Activated T-cell treated with anti-CD3 and anti-CD28 coated beads for 48 hours (primary cell): ENCODE results near the gene TBC1D5.
"Not testable (repeated sequence)": the region's sequence is repeated elsewhere in the genome, so short reads cannot be mapped to it uniquely, and the experiment has no call there.

Experiments
- DNase-seq: peaks from one replicate; pipeline ENCODE4 v3.0.0-alpha.2; 2020; ENCODE audit warnings: low read depth

TBC1D5 gene

DNA sequence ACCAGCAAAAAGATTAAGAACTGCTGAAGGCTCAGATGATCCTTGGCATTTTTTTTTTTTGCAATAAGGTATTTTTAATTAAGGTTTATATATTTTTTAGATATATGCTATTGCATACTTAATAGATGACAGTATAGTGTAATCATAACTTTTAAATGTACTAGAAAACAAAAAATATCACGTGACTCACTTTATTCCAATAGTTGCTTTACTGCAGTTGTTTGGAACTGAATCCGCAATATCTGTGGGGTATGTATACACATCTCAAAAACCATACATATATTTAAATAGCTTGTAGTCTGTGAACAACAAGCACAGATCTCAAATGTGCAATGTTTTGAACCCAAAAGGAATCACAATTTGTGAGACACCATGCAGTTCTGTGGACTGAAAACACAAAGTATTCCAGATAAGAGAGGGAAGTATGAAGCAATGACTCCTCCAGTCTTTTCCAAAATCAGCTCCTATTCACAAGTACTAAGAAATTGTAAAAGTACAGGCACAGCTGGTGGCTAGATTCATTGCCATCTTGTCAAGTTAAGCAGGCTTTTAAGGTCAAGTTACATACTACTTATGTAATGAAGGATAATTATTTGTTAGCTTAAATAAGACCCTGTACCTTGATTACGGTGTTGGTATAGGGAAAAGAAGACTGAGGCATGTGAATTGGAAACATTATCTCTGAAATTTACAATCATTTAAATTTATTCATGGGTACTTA lies 331.1 kb downstream of the TBC1D5 start:
- DNase-seq = no peak

DNA sequence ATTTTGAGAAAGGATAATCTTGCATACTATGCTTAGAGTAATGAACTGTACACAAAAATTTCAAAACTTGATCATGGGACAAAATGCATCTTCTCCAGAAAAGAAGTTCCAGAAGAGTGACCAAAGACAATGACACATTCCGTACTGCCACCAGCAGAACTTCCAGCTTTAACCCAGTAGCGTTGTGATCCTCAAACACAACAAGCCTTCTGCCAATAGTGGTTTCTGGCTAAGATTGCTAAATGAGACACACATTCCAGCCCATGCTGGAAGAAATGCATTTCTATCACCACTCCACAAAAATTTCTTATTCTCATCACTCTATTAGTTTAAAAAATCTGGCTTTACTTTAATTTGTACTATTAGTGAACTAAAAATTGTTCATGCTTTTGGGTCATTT lies 334.9 kb downstream of the TBC1D5 start:
- DNase-seq = no peak

DNA sequence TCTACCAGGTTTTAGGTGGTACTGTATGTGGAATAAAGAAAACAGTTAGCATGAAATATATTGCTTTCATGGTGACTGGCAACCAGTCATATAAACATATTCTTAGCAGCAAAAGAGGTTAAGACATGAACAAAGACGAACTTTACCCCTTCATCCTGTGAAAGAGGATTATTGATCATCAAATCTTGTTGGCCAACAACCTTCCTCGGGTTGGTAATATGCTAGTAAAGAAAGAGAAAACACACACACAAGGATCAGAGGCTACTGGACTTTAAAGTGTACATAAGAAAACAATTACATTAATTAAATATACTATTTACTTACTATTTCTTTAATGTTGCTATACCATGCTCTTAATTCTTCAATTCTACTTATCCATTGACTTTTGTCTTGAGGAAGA lies 337.9 kb downstream of the TBC1D5 start:
- no peak for DNase-seq

DNA sequence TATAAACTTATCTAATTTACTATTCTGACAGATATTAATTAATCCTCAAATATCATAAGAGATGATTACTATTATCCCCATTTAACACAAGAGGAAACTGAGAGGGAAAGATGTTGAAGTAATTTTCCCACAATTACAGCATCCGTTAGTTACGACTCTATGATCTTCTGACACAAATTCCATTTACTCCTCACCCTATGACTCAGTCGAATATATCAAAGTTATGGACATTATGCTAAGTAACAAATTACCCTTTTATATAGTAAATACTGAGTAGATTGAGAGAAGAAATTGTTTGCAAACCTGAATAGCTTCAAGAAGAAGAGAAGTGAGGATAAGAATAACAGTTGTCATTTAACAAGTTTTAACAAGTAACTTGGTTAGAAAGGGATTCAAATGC lies 340.0 kb downstream of the TBC1D5 start:
- no peak for DNase-seq

DNA sequence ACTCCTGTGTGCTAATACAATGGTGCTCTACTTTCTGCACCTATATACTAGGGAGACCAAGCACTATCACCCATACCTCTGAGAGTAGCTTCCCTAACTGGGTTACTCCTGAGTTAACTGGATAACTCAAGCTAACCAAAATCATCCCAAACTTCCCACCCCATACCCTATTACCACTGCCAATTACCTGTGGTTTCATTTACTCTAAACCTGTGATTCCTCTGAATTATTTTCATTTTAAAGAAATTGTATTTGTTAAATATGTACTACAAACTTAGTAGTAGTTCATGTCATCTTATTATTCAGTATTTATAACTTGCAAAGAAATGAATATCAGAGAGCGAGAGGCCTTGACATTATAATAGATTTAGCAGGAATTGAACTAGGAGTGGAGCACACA lies 340.5 kb downstream of the TBC1D5 start:
- no peak for DNase-seq

DNA sequence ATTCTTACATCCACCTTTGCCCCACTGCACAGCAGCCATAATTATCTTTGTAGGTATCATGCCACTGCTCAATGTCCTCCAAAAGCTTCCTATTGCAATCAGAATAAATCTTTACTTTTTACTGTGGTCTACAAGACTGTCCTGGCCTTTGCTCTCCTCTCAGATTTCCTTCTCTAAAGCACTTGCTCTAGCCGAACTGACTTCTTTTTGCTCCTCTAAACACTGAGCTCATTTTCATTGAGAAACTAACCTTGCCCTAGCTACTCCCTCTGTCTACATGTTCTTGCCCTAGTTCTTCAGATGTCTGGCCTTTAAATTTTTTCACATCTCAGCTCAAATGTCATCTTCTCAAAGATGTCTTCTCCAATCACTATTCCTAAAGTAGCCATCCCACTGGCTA lies 342.8 kb downstream of the TBC1D5 start:
- DNase-seq = no peak

DNA sequence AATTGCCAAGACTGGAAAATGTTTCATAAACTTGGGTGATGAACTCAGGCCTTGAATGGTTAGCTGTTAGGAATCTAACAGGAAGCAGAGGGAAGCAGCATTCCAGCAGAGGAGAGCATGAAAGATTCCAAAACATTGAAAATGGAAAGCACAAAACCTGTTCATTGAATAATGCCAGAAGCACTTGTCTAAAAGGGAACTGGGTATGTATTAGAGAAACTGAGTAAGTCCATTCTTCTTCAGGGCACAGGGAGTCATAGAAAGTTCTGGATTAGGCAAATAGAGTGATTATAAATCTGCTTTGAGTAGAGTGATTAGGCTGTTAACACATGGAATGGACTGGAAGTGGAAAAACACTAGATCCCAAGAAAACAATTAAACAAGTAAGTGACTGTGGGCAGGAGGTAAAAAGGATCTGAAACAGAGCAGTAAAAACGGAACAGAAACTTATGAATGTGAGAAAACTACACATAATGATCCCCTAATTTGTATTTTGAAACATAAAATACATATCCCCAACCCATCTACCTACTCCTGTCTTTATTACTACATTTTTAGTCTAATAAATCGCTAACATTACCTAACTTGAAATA lies 343.4 kb downstream of the TBC1D5 start:
- no peak for DNase-seq

DNA sequence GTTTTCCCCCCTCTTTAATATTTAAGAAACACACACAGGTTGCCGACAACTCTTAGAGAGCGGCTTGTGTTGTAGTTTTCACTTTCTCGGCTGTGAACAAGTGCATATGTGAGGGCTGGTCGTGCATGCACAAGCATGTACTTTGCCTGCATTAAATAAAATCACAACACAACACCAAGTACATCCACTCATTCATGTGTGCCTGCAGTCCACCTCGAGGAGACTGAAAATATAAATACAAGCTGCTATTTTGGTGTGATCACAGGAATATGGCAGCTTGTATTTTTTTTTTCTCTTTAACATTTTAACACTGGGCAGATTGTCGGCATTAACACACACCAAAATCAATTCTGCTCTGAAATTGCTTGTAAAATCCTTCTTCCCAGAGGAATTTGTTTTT lies 346.4 kb downstream of the TBC1D5 start:
- DNase-seq = no peak

DNA sequence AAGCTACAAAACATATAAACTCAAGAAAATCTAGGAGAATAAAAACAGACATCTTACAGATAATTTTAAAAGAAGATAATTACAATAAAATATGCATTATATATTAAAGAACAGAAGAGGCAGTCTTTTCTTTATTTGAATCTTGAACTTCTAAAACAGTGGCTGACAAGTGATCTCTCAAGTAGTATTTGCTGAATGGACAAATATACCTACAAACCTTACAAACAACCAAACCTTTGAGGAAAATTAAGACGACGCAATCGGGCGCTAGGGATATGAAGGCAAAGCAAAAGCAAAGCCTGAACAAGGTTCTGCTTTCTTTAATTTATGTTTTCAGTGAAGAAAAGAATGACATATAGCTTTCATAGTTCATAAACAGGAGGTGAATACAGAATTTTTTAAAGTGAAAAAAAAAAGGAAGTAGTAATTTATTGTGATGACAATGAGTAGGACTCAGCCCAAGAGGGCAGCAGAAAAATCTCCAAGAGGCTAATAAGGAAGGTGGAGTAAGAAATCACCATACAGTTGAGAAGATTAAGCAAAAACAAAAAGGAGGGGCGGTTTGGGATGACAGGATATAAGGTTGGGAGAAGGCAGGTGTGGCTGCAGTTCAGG lies 347.8 kb downstream of the TBC1D5 start:
- DNase-seq = no peak

DNA sequence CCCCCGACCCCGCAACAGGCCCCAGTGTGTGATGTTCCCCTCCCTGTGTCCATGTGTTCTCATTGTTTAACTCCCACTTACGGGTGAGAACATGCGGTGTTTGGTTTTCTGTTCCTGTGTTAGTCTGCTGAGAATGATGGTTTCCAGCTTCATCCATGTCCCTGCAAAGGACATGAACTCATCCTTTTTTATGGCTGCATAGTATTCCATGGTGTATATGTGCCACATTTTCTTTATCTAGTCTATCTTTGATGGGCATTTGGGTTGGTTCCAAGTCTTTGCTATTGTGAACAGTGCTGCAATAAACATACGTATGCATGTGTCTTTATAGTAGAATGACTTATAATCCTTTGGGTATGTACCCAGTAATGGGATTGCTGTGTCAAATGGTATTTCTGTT lies 349.9 kb downstream of the TBC1D5 start:
- not testable (repeated sequence) for DNase-seq

DNA sequence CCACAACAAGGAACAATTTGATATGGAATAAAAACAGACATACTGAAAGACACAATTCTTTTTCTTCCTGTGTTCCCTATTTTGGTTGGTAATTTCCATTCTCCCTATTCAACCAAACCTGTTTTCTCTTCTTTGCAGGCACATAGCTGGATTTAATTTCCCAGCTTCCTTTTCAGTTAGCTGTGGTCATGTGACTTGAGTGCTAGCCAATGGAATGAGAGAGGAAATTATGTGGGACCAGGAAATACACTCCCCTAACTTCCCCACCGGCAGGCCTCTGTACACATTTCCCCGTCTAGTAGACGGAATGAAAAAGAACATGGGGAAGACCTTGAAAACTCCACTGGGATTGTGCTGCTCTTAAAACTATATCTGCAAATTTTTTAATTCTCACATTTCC lies 351.6 kb downstream of the TBC1D5 start:
- DNase-seq = no peak

DNA sequence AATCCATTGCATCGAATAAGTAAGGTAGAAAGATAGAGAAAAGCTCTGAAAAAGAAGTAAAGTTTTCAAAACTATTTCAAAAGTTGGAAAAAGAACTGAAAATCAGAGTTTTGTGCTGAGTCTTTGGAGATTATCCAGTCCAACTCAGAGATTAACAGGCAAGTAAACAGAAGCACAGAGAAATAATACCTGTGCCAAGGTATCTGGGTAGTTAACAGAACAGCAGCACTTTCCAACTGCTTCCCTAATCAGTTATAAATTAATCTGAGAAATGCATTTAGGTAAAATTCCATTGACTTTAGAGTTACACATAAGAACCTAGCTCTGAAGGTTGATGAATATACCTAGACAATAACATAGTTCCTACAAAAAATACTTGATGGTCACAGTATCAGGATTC lies 355.3 kb downstream of the TBC1D5 start:
- DNase-seq = no peak

DNA sequence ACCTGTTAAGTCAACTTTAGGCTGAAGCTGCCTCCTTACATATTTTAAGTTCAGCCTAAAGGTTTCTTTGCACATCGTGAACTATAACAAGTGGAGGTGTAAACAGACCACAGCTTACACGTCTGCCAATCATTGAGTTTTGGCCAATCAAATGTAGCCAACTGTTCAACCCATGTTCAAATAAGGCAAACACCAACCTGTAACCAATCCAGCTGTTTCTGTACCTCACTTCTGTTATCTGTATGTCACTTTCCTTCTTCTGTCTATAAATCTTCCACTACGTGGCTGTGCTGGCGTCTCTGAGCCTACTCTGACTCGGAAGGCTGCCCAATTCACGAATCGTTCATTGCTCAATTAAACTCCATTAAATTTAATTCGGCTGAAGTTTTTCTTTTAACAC lies 356.0 kb downstream of the TBC1D5 start:
- DNase-seq = no peak

DNA sequence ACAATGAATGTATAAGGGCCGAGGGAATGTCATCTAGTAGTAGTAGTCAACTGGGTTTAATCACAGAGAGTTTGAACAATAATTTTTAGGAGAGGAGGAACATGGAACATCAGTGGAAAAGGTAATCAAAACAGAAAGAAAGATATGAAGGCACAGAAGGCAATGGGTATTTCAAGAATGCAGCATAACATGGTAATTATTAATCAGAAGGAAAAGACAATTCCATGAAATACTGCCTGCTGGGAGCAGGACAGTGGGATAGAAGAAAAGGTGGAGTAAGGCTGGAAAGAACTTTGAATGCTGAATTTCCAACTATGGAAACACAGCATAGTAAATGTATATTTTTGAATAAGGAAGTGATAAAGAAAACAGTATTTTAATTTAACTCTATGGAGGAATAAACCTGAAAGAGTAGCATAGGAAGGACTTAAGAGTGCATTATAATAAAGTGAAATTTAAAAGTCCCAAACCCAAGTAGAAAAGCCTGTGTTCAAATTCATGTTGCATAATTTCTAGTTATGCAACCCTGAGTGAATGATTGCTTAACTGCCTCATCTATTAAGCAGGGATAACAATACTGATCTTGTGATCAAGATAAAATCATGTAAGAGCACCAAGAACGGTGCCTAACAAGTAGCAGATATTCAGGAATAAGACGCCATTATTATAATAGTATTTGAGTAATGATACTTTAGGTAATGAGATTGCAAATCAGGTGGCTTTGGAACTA lies 357.7 kb downstream of the TBC1D5 start:
- DNase-seq = no peak

DNA sequence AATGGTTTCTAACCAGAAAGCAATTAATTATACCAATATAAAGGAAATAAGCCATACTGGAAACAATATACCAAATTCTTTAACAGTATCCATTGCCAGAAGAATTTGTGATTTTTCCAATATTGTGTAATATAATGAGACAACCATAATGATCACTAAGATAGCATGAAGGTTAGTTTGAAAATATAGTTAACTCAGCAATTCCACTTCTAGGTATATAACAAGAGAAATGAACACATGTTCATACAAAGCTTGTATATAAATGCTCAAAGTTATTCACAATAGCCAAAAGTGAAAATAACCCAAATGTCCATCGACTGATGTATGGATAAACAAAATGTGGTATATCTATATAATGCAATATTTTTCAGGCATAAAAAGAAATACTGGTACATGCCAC lies 369.1 kb downstream of the TBC1D5 start:
- DNase-seq = no peak

DNA sequence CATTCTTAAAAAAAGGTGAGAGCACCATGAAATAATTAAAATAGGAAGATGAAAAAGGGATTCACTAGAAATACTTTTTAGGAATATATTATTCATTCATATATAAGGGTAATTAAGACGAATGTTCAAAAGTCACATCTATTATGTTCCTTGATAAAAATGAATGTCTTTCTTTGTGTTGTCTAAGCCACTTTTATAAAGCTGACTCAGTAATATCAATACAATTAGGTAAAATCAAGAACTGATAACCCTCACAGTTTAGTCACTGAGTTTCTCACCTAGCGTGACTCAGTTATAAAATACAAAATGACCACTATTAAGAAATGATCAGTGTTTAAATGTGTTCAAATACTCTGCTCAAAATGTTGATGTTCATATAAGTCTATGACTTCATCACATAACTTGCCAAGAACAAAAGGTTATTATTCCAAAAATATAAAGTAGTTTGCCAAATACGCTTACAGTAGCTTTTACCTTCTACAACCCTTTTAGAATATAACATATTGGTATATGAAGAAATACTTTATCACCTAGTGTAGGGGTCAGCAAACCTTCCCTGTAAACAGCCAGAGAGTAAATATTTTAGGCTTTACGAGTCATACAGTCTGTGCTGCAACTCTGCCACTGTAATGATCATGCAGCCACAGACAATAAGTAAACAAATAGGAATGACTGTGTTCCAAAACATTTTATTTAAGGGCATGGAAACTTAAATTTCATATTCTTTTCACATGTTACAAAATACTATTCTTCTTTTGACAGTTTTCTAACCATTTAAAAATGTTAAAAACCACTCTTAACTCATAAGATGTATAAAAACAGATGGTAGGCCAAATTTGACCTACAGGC lies 369.8 kb downstream of the TBC1D5 start:
- DNase-seq = no peak

DNA sequence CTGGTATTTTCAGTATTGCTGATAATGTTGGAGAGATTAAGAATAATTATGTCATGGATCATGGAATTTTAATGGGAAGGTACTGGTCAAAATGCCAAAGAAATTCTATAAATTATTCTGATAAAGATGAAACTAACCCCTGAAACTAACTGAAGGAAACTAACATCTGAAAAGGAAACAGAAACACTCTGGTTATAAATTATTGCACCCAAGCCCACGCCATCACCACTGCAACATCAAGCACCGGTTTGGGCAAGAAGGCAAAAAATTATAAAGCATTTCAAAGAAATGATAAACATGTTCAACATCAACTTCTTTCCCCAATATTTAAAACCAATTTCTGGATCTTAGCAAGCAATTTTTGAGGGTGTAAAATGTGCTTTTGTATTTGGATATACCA lies 372.5 kb downstream of the TBC1D5 start:
- no peak for DNase-seq

DNA sequence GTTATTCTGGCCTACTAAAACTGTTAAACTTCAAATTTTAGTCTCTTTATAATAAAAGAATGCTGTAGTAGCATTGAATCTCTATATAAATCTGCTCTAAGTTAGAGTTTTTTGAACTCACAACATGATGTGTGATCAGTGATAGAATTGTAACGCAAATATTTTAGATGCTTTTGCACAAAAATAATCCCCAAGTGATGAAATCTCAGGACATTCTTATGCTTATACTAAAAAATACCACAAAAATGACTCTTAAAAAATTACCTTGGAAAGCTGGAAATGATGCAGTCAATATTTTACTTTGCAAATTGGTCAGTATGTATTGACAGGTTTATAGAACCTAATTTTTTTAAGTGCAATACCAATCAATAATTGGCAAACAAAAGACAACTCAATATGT lies 375.3 kb downstream of the TBC1D5 start:
- DNase-seq = no peak

DNA sequence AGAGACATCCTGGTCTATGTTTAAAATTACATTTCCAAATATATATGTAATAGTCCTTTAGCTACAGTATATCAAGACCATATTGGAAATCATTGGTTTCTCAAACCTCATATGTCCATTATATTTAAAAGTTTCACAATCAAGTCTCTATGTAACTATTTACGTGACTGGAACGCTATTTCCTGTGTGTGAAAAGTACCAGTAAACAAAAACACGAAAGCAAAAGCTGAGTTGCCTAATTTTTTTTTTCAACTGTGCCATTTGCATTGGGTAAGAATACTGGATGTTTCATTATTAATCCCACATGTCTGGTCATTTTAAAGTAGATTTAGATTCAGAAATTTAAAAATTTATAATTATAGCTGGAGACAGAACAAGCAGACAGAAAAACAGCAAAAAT lies 381.4 kb downstream of the TBC1D5 start:
- DNase-seq = no peak

DNA sequence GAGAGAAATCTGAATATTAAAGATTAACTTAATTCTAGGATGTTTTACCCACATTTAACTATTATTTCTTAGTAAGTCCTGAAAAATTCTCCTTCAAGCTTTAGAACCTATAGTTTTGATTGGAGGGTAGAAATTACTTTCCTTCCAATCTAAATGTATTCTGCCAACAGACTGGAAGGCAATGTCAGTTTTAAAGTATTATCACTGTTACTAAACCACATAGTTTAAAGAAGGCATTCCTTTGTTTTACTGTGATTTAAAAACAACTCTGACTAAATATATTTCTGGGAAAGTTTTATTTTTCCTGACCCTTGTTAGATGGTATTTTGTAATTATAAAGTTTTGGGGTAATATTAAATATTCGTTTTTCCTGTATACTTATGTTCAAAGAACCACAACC lies 382.5 kb downstream of the TBC1D5 start:
- DNase-seq = no peak

DNA sequence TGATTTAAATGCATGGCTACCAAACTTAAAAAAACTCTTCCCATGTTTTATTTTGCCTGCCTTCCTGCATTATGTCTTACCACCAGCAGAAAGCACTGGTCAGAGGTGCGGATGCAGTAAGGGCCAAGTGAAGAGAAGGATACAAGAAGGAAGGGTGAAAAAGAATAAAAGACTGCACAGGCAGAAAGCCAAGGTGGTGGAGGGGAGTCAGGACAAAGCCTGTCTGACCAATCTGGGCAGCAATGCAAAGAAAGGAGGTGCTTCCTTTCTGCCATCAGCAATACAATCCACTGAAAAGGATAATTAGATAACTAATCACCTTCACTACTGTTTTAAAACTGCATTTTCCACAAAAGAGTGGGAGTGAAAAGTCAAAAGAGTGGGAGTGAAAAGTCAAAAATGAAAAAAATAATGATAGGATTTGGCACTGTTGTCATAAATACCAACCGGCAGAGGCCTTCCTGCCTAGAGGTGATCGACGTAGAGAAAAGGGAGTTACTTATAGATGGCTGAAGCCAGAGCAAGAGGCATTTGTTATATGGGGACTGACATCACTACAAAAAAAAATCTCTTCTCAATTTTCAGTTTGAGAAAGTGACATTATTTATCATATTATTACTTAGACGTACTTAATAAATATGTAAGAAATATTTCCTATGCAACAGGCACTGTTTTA lies 385.3 kb downstream of the TBC1D5 start:
- no peak for DNase-seq

DNA sequence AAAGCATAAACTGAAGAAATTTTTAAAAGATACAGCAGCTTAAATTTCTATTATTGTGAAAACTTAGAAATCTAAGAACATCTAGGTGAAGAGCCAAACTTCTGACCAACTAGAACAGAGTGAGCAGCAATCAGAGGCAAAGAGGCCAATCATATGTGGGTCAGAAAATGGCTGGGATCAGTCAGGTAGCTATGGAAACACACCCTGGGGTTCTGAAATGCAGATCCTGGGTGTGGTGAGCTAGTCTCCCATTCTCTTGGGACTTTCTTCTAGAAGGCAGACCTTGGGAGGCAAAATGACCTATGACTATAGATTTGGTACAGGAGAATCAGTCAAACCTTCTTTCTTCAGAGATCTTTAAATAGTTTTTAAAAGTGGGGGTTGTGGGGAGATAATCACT lies 385.8 kb downstream of the TBC1D5 start:
- DNase-seq = no peak
